Activated naive CD8-positive, alpha-beta T cell treated with anti-CD3 and anti-CD28 coated beads, Interleukin-2, amount 50 U/mL, for 16 hours (primary cell): ENCODE measurements around the gene PRR16.
A peak's percentile ranks its signal among the peaks of the same experiment; 100 is the strongest.
"Not testable (repeated sequence)": the region's sequence is repeated elsewhere in the genome, so short reads cannot be mapped to it uniquely, and the experiment has no call there.

Experiments
- DNase-seq: peaks from one replicate; pipeline ENCODE4 v3.0.0-alpha.2; 2020; ENCODE audit warnings: low read depth, low spot score

The PRR16 gene

DNA sequence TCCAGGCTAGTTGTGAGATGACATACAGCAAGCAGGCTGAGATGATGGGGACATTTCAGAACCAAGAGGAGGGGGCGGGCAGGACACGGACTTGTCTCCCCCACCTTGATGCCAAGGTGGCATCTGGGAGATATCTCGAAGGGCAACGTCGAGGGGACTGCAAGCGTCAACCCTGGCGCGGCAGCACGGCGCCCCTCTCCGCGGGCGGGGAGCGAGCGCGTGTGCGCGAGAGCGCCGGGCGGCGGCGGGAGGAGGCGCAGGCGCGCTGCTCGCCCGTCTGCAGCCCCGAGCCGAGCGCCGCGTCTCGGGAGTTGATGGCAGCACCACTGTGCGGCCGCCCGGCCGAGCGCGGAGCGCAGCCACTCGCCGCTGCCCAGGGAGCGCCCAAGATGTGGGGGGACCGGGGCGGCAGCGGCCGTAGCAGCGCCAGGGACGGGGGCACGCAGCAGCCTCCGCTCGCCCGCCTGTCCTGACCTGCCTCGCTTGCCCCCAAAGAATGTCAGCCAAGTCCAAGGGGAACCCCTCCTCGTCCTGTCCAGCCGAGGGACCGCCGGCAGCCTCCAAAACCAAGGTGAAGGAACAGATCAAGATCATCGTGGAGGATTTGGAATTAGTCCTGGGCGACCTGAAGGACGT is at the start of gene PRR16:
TSS of gene PRR16 (plus strand) at position 310 of the 636 bp plus-strand sequence.
- DNase-seq, result no peak

DNA sequence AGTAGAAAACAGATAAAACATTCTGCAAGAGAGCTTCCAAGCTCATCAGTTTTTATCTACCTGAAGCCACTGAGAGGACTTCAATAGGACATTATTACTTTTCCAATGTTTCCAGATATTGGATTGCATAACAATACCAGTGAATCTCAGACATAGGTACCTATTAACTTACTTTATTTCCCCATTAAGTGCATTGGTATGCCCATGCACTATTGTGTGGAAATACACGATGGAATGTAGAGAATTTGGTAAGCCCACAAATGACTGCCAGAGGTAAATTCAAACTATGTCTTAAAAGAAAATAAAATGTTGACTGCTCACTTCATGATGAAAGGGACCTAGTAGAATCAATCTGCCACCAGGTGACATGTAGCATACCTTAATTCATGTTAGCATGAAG is 48.1 kb upstream of the PRR16 start:
- no peak for DNase-seq

DNA sequence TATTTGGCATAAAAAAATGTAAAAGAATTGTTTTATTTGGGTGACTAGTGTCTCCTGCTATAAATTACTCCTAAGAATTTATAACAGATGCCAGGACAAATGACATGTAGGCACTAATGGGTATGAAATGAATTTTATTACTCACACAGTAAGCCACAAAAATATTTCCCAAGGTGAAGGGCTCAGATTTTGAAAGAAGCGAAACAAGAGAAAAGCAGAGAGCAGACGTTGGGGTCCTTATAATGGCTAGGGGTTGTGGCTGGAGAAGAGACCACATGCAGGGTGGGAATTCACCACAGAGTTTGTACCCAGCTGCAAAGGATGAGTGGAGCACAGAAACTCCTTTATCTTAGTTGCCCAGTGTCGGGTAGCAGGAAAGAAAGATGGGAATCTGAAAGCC is 45.0 kb upstream of the PRR16 start:
- DNase-seq, result no peak

DNA sequence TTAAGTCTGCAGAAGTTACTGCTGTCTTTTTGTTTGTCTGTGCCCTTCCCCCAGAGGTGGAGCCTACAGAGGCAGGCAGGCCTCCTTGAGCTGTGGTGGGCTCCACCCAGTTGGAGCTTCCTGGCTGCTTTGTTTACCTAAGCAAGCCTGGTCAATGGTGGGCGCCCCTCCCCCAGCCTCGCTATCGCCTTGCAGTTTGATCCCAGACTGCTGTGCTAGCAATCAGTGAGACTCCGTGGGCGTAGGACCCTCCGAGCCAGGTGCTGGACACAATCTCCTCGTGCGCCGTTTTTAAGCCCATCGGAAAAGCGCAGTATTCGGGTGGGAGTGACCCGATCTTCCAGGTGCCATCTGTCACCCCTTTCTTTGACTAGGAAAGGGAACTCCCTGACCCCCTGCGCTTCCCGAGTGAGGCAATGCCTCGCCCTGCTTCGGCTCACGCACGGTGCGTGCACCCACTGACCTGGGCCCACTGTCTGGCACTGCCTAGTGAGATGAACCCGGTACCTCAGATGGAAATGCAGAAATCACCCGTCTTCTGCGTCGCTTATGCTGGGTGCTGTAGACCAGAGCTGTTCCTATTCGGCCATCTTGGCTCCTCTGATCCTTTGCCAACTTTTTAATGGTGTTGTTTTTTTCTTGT is 37.3 kb upstream of the PRR16 start:
- DNase-seq, result not testable (repeated sequence)

DNA sequence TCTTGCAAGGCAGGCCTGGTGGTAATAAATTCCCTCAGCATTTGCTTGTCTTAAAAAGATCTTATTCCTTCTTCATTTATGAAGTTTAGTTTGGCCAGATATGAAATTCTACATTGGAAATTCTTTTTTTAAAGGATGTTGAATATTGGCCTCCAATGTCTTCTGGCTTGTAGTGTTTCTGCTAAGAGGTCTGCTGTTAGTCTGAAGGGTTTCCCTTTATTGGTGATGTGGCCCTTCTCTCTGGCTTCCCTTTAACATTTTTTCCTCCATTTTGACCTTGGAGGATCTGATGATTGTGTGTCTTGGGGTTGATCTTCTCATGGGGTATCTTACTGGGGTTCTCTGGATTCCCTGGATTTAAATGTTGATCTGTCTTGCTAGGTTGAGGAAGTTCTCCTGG is 33.5 kb upstream of the PRR16 start:
- no peak for DNase-seq

DNA sequence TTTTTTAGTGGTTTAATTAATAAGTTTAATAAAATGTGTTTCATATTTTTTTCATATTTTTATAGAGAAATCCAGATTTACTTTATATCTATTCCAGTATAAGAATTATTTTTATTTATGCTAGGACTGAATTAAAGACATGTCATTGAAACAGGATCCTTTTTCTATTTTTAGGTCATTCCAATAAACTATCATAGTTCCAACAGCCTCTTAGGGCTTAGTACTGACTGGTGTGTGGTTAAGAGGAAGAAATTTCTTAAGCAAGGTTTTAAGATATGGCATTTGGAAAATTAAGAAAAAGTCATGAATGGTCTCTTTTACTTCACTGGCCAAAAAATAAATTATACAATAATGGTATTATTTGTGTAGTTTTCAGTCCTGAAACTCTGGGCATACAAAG is 31.2 kb upstream of the PRR16 start:
- DNase-seq, result no peak

DNA sequence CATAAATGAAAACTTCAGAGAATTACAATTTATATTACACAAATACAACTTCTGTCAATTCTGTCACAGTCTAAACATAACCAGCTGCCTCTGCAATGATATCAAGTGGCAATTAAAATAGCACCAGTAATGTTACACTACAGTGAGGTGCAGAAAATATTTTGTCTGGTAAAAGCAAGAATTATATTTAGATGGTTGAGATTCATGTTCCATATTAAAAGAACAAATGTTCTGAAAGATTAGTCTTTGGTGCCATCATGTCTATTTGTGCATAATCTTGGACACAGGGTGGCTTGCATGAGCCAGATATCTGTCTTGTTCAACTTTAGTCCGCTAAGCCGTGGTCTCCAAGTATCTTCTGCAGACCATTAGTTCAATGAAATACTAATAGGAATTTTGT is 29.0 kb upstream of the PRR16 start:
- DNase-seq, result no peak

DNA sequence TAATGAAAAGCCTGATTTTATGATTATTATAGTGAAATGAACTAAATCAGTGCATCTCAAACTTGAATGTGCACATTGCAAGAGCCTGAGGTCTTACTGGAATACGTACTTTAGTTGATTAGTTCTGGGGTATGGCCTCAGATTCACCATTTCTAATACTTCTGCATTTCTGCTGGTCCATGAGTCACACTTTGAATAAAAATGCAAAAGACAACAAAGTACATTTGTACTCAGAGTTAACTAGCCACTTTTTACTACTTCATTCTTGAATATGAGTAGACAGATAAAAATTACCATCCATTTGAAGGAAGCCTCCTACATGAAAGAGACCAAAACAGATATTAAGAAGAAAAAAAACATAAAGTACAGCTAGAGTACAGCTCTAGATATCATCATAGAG is 27.1 kb upstream of the PRR16 start:
- DNase-seq, result no peak

DNA sequence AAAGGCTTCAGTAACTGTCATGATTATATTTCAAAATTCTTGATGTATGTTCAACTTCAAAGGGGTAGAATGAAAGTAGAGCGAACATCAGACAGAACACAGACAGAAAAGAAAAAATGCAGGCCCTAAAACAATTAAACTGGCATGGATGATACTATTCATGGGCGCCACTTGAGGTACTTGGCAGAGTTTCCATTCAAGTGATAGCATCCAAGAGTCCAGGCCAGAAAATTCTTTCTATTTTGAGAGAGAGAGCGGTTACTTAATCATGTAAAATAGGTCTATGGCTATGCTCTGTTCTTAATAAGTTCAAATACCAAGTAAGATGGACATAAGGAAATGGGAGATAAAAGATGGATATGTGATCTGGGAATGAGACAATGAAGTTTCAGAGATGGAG is 21.4 kb upstream of the PRR16 start:
- DNase-seq, result no peak

DNA sequence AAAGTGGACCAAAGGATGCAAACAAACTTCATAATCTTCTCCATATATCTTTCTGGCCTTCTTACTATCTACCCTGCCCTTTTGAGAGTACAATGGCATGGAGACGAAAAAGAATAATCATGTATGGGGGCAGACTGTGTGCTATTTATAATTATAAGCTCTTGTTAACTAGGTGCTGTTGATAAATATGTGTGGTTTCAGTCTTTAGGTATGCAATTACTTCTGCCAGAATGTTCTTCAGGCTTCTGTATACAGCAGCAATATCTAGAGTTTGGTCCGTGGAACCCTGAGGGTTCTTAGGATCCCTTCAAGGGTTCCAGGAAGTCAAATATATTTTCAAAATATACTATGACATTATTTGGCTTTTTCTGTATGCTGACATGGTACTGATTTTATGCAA is 20.5 kb upstream of the PRR16 start:
- DNase-seq, result no peak

DNA sequence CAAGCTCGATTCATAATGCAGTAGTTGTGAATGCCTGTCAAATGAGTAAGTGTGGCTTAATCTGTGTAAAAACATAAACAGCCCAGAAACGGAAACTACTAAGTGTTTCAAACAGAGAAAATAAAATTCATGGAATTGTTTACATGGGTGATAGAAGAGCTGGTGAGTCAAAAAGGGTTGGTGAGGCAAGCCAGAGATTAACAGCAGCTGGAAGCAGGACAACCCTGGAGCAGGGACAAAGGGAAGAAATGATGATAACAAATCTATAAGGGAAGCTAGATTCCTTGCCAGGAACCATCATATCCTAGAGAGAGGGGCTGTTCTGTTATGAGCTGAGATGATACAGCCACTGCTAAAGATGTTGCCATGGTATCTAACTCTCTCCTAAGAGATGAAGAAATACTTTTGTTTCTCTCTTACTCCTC is 18.0 kb upstream of the PRR16 start:
- DNase-seq, result no peak

DNA sequence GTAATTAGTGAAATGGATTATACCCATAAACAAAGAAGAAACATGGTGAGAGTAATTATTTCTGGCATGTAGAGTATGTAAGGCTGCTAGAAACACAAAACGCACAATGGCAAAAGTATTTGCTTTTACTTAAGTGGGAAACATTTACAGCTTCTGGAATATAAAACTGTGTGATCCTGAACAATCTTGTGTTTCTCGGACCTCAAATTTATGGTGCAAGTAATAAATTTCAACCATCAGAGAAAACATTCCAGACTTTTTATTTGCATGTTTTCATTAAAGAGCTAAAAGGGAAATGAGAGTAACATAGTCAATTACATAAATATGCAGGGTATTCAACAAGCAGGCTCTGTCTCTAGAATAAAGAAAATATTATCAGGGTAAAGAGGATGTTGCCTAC is 17.2 kb upstream of the PRR16 start:
- no peak for DNase-seq

DNA sequence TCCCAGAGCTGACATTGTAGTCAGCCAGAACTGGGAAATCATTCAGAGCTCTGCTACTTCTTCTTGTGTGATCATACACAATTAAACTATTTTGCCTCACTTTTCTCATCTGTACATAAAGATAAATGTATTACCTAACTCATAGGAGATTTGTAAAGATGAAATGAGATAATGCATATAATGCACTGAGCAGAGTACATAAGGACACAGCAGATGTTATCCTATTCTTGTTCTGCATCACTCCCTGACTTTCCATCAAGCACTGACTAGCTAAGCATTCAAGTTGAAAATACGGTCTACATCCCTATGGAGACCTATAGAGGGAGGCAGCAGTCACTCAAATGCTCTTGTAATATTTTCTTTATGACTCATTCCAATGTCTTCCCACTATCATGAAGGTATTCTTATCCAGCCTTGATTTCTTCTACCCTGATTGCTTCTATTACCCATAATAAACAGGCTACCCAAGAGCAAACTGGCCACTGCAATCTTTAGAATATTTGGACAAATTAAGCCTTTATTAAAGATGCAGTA is 16.3 kb upstream of the PRR16 start:
- DNase-seq, result no peak

DNA sequence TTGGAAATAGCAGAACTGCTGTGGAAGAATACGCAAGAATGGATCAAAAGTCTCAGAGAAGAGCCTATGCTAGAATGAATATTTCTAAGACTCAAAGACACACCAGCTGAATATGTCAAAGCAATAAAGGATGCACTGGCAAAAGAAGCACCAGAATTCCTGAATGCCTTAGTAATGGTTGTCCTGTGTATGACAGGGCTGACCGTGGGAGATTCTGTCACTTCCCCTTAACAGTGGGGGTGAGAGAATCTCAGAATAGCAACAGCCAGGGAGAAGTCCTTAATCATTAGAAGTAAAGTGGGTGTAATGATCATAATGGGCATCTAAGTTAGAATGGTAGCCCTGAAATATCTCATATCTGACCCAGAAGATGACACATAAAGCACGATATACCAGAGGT is 14.6 kb upstream of the PRR16 start:
- DNase-seq, result no peak

DNA sequence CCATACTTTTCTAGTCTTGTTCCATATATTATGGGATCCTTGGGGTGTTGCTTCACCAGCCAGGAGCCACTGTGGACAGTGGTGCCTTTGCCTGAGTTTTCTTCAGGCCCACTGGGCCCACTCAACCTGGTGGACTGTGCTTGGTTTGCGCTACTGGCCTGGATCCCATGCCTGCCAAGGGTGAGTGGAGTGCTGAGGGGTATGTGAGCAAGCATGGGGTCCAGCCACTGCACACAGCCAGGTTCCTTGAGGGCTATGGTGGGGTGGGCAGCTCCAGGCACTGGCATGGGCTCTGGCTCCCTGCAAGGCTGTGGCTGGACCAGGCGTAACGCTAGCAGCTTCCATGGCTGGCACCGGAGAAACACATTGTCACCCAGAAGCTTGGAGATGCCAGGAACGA is 13.2 kb upstream of the PRR16 start:
- DNase-seq, result no peak

DNA sequence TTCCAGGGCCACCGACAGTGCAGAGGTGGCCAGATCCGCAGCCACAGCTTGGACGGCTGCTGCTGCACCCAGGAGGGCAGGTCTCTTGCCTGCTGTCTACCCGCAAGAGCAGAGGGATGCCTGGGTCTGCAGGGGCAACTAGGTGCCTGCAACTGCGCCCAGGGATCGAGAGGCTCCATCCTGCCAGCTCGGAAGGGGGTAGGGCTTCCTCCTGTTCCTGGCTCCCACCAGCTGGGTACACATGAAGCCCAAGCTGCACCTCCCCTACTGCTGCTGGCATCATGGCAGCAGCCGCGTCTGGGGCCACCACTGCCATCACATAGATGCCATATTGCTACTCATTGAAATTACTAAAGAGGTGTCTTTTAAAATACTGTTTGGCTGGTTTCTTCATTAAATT is 12.7 kb upstream of the PRR16 start:
- DNase-seq, result no peak

DNA sequence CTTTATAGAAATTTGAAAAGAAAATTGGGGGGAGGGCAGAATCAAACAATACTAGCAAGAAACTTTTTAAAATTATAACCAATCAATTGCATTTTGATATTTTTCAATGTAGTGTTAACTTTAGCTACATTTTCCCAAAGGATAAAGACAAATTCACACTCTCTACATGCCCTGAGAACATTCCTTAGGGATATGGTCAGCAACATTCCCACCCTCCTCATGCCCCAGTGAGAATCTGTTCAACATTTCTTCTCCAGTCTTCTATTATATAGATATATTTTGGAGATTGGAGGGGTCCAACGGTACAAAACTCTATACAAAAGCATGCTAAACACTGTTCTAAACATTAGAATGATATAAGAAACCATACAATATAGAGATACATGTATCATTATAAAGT is 11.6 kb upstream of the PRR16 start:
- DNase-seq, result no peak

DNA sequence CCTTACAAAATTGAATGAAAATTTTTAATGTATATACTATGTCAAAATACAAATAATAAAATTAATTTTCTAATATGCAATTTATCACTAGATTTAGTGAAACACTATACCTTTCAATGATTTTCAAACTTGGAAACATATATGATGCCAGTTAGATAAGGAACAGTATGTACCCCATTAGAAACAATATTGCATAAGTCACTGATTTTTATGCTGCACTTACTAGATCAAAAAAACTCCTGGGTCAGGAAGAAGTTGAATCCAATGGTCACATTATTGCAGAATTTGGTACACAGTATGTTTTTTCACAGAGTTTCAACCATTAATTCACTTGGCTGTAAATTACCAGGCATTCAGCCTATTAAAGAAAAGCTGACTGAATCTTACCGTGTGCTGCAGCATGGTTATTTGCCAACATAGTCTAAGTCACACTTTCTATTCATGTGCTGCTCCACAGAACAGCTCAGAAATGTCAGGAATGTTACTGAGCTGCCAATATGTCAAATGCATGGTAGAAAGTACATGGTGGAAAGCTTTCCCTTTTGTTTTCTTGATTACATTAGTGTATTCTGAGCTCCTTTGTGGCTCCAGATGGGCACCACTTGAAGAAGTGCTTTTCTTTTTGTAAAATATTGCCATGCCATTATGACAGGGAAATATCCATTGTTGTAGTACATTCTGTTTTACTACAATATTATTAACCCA is 9.9 kb upstream of the PRR16 start:
- no peak for DNase-seq

DNA sequence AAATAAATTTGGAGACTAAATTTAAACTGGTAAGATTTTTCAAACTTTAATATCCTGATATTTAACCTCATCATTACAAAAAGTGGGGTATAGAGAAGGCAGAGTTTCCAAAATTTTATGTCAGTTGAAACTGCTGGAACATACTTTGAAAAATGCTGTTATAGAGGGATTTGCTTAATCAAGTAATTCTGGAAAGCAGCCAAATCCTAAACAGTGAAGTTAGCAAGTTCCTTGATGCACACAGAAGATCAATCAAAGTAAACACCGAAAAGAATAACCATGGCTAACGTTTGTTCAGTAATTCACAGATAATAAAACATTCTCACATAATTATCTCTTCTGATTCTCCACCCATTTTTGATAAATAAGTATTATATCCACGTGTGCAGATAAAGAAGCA is 8.1 kb upstream of the PRR16 start:
- DNase-seq, result no peak

DNA sequence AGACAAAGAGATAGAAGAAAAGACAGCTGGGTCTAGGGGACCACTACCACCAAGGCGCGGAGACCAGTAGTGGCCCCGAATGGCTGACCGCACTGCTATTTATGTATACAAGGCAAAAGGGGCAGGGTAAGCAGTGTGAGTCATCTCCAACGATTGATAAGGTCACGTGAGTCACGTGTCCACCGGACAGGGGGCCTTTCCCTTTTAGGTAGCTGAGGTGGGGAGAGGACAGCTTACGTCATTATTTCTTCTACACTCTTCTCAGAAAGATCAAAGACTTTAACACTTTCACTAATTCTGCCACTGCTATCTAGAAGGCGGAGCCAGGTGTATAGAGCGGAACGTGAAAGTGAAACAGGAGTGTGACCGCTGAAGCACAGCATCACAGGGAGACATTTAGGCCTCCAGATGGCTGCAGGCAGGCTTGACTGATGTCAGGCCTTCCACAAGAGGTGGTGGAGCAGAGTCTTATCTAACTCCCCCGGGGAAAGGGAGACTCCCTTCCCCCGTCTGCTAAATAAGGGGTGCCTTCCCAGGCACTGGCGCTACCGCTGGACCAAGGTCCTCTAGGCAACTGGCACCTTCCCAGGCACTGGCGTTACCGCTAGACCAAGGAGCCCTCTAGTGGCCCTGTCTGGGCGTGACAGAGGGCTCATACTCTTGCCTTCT is 6.1 kb upstream of the PRR16 start:
- peak; percentile 1 for DNase-seq

DNA sequence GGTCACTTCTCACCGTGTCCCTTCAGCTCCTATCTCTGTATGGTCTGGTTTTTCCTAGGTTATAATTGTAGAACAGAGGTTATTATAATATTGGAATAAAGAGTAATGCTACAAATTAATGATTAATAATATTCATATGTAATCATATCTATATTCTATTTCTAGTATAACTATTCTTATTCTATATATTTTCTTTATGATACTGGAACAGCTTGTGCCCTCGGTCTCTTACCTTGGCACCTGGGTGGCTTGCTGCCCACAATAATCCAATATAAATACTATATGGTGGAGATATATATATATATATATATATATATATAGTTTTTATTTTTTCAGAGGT is 5.6 kb upstream of the PRR16 start:
- not testable (repeated sequence) for DNase-seq

DNA sequence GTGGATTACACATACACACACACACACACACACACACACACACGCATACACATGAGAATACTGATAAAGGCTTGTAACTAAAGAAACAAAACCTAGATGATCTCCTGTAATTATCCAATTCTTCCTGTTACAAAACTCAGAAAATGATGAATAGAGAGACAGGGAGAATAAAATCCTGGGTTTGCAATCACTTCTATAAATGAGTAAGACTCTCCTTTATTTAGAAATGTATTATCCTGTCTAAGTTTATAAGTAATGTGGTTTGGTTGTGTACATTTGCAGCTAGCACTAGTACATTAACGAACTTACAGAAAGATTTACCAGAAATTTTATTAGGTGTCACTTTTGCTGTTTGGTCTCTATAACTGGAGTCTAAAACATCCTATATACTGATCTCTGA is 2.8 kb upstream of the PRR16 start:
- DNase-seq, result no peak
